GM19240 (cell line): ENCODE results near the gene PIK3IP1.
"Not testable (repeated sequence)": the region's sequence is repeated elsewhere in the genome, so short reads cannot be mapped to it uniquely, and the experiment has no call there.

Experiments used
- DNase-seq: peaks from one replicate; pipeline ENCODE4 v3.0.0; 2011; ENCODE audit warnings: low spot score; ENCODE audit not compliant: insufficient read length

Gene PIK3IP1, protein sequence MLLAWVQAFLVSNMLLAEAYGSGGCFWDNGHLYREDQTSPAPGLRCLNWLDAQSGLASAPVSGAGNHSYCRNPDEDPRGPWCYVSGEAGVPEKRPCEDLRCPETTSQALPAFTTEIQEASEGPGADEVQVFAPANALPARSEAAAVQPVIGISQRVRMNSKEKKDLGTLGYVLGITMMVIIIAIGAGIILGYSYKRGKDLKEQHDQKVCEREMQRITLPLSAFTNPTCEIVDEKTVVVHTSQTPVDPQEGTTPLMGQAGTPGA

DNA sequence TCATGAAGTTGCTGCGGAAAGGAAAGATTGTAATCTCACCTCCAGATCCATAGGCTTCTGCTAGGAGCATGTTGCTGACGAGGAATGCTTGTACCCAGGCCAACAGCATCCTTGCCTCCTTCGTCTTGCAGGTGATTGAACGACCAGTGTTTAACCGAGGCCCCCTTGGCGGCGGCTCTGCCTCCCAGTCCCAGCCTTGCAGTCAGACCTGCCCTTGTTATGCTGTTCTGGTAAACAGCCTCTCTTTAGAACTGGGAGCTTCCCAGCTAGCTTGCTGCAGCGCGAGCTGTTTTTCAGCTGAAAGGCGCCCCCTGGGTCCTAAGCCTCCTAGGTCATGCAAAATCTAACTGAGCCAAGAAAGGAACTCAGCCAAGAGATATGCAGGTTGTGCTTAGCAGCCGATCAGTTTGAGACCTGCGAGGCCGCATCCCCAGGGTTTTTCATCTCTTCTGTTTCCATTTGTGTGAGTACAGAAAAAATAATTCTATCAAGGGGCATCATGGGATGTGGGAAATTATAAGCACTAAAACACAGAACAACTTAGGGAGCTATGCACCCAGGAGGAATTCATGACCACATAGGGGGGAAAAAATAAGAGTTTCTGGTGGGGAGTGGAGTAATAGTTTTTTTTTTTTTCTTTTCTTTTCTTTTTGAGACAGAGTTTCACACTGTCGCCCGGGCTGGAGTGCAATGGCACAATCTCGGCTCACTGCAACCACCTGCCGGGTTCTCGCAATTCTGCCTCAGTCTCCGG is at the start of gene PIK3IP1:
Gene PIK3IP1, minus strand, starts transcription at position 253 of the 754 bp plus-strand sequence. Its CDS starts 144 bp downstream, at position 109.
- peak; percentile 48 for DNase-seq

GRCh38 chr22:31341386-31342088 is 49.2 kb upstream of the PIK3IP1 start:
- no peak for DNase-seq

GRCh38 chr22:31340765-31341247 is 48.5 kb upstream of the PIK3IP1 start:
- DNase-seq = no peak

DNA sequence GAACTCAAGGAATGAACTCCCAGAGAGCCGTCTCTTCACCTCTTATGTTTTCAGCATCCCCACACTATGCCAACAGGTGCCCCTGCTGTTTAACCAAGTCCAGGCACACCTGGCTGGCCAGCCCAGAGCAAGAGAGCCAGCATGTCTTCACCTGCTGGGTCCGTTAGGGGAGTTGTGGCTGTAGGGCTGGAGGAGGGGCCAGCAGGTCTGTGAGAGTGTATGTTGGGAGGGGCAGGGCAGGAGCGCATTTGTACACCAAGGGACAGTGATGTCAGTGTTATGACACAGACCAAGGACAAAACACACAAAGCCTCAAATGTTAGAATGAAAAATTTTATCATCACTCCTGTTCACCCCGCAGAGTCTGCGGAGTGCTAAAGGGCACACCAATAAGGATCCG is 48.1 kb upstream of the PIK3IP1 start:
- DNase-seq = no peak

DNA sequence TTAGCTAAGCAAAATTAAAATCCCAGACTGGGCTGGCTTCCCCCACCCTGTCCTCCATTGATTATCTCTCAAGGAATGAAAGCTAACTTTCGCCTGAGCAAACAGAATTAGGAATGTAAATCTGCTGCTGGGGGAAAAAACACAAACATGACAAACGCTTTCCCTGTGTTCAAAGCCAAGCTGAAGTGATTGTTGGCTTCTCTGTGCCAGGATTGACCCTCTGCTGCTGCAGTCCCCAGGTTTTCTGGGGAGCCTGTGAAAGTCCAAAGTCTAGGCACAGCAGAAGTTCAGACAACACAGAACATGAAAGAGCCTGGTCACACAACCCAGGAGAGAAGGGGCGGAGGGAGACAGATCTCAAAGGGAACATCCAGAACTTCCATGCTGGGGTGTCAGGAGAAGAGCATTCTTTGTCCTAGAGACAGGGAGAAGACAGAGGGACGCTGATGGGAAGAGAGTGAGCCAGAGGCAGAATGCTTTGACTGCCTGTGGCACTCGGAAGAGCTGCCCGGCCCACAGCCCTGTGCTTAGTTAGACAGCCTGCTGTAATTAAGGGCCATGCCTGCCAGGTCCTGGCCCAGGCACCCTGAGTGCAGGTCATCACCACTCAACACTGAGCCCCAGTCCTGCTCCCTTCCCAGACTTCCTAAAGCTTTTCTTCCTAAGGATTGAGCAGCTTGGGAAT is 47.0 kb upstream of the PIK3IP1 start:
- no peak for DNase-seq

DNA sequence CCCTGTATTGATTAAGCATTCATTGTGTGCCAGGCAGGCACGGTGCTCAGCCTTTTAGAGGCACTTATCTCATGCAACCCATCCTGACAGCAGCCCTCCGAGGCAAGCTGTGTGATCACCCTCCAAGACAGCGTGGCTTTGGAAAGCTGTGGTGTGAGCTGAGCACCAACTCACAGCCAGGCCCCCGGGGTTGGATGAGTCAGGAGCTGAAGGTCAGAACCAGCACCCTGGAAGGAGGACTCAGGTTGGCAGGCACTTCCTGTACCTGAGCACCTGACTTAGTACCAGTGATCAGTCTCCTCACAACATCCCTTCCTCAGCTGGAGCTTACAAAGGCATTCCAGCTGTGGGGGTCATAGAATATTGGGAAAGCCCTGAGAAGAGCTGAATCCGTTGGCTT is 44.9 kb upstream of the PIK3IP1 start:
- DNase-seq = no peak

- no peak for DNase-seq
These were observed 42.0 kb upstream of the PIK3IP1 start for GRCh38 chr22:31334329-31334728.

DNA sequence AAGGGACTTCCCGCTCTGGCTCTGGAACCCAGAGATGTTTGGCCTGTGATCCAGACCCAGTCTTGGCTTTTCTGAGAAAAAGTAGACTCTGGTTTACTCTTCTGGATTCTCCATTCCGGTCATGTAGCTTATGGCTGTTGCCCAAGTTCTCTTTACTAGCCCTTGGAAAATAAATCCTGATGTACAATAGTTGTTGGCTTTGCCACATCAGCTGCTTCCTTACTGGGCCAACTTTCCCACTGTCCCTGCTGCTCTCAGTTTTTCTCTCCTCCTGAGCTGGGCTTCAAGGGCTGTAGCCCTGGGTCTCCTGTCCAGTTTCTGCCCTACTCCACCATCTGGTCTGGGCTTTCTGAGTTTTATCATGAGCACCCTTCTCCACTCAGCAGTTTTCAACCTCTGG is 41.4 kb upstream of the PIK3IP1 start:
- no peak for DNase-seq

DNA sequence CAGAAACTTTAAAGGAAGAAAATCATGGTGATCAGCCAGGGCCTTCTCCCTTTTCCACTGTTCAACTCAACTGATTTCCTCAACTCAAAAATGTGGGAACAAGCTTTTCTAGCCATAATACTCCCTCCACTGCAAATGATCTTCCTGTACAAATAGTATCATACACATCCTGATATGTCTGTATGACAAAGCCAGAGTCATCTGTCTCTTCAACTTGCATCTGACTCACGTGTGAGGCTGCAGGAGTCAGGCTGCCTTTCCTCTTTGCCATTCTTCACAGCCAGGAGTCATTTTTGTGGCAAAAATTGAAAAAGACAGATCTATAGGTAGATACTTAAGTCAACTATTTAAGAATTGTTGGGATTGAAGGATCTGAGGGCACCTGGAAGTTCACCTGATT is 40.6 kb upstream of the PIK3IP1 start:
- no peak for DNase-seq

GRCh38 chr22:31332010-31332409 is 39.7 kb upstream of the PIK3IP1 start:
- DNase-seq = no peak

DNA sequence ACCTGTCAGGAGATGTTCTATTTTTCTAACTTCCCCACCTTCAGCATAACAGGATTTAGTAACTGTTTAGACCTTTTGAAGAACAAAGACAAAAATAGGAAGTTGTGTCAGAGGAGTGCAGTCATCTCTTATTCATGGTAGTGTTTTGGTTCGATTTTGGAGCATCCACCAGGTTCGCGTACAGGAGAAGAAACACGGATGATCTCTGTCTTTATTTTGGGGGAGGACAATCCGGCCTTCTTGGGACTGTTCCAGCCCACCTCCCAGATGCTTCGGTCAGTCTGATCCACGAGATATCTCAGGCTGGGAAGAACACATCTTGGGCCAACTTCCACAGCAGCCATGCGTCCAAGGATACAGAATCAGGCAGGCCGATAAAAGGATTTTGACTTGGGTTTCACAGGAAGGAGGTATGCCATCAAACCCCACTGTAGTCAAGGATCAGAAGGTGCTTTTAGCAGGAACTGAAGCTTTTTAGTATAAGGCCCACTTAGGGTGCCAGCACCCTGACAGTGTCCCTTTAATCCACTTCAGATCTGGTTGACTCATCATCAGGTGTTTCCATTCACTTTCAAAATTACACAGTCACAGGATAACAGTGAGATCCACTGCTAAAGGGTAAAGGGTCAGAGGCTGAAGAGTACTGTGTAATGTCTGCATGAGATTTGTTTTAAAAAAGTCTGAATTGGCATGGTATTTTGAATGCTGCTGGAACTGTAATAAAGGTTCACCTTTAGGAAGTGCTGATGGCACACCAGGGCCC is 37.3 kb upstream of the PIK3IP1 start:
- no peak for DNase-seq

DNA sequence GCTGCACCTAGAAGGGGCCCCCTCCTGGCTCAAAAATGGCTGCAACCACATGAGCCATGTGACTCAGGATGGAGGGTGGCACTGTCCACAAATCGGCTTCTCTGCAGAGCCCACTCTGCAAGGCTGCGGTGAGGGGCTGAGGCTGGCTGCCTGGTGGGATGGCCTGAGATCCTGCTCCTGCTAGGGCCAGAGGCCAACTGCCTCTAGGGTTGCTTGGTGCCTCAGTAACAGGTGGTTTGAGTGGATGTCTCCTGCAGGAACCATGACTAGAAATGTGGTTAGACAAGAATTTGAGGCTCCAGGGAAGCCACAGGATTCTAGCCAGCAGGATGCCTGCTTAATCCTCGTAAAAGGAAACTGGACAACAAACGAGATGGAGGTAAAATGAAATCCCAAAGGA is 36.7 kb upstream of the PIK3IP1 start:
- DNase-seq = no peak

DNA sequence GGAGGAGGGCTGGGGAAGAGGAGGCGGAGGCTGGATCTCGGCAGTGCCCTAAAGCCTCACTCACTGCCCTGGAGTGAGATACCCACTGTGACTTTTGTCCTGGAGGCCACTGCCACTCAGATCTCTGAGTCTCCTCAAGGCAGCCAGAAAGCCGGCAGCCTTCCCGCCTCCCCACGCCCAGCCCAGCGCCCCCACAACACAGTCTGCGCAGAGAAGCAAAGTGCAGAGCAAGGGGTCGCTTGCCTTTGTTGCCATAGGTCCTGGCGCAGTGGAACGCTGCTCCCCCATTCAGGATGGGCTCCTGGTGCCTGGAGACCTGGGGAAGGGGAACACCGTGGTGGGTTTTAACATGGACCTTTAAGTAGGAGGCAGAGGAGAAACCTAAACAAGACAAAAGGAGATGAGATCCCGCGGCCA is 36.3 kb upstream of the PIK3IP1 start:
- no peak for DNase-seq

- no peak for DNase-seq
These were observed 35.7 kb upstream of the PIK3IP1 start for GRCh38 chr22:31327806-31328543.

- DNase-seq = no peak
These were observed 34.6 kb upstream of the PIK3IP1 start for GRCh38 chr22:31326877-31327276.

- no peak for DNase-seq
These were observed 31.6 kb upstream of the PIK3IP1 start for GRCh38 chr22:31323578-31324550.

- no peak for DNase-seq
These were observed 29.1 kb upstream of the PIK3IP1 start for GRCh38 chr22:31321421-31321820.

DNA sequence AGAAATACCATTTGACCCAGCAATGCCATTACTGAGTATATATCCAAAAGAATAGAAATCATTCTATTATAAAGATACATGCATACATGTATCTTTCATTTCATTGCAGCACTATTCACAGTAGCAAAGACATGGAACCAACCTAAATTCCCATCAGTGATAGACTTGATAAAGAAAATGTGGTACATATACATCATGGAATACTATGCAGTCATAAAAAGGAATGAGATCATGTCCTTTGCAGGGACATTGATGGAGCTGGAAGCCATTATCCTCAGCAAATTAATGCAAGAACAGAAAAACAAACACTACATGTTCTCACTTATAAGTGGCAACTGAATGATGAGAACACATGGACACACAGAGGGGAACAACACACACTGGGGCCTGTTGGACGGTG is 21.9 kb upstream of the PIK3IP1 start:
- not testable (repeated sequence) for DNase-seq
